Activated CD4-positive, CD25-positive, alpha-beta regulatory T cell treated with anti-CD3 and anti-CD28 coated beads, Interleukin-2, amount 50 U/mL, for 24 hours (primary cell): ENCODE data around the gene NAA11.

ENCODE experiments used
- ATAC-seq, 2 donors: fragments of 150-1000 bp; cut with Tn5 transposase; one replicate each; pipeline ENCODE4 v1.10.0; 2021; ENCODE audit warnings: mild to moderate bottlenecking in 1 of 2, moderate library complexity in 1 of 2

Gene NAA11

GRCh38 chr4:79325864-79326328, at the start of gene NAA11:
Gene NAA11, minus strand, starts transcription at chr4:79326061. Its CDS starts 184 bp downstream, at chr4:79325877.
- ATAC-seq, result no peak

GRCh38 chr4:79370026-79370425, 44.2 kb upstream of the NAA11 start:
- ATAC-seq, result no peak

GRCh38 chr4:79367096-79367495, 41.2 kb upstream of the NAA11 start:
- ATAC-seq, result no peak

- no peak for ATAC-seq
Observed at GRCh38 chr4:79366422-79366821, 40.6 kb upstream of the NAA11 start.

- no peak for ATAC-seq
Observed at GRCh38 chr4:79364061-79364460, 38.2 kb upstream of the NAA11 start.

GRCh38 chr4:79362626-79363025, 36.8 kb upstream of the NAA11 start:
- no peak for ATAC-seq

GRCh38 chr4:79360006-79360405, 34.1 kb upstream of the NAA11 start:
- ATAC-seq, result no peak

GRCh38 chr4:79358438-79358837, 32.6 kb upstream of the NAA11 start:
- no peak for ATAC-seq

- no peak for ATAC-seq
Observed at GRCh38 chr4:79357365-79357764, 31.5 kb upstream of the NAA11 start.

GRCh38 chr4:79353075-79353474, 27.2 kb upstream of the NAA11 start:
- ATAC-seq, result no peak

- no peak for ATAC-seq
Observed at GRCh38 chr4:79348405-79348804, 22.5 kb upstream of the NAA11 start.

- no peak for ATAC-seq
Observed at GRCh38 chr4:79341893-79342653, 16.2 kb upstream of the NAA11 start.

- ATAC-seq, result no peak
Observed at GRCh38 chr4:79340568-79340967, 14.7 kb upstream of the NAA11 start.

GRCh38 chr4:79338148-79338547, 12.3 kb upstream of the NAA11 start:
- ATAC-seq, result no peak

GRCh38 chr4:79334783-79335182, 8.9 kb upstream of the NAA11 start:
- no peak for ATAC-seq

- ATAC-seq, result no peak
Observed at GRCh38 chr4:79334341-79334740, 8.5 kb upstream of the NAA11 start.

- no peak for ATAC-seq
Observed at GRCh38 chr4:79331126-79331876, 5.4 kb upstream of the NAA11 start.

GRCh38 chr4:79330720-79331119, 4.9 kb upstream of the NAA11 start:
- ATAC-seq, result no peak

- ATAC-seq, result no peak
Observed at GRCh38 chr4:79325436-79325835, 425 bp downstream of the NAA11 start.

- ATAC-seq, result no peak
Observed at GRCh38 chr4:79319975-79320374, 5.9 kb downstream of the NAA11 start.

- no peak for ATAC-seq
Observed at GRCh38 chr4:79317711-79318110, 8.2 kb downstream of the NAA11 start.

- ATAC-seq, result no peak
Observed at GRCh38 chr4:79315891-79316290, 10.0 kb downstream of the NAA11 start.

GRCh38 chr4:79311279-79311678, 14.6 kb downstream of the NAA11 start:
- no peak for ATAC-seq

GRCh38 chr4:79308971-79309370, 16.9 kb downstream of the NAA11 start:
- no peak for ATAC-seq
